Measurements from ENCODE around the gene CADPS2.

CADPS2 gene

DNA sequence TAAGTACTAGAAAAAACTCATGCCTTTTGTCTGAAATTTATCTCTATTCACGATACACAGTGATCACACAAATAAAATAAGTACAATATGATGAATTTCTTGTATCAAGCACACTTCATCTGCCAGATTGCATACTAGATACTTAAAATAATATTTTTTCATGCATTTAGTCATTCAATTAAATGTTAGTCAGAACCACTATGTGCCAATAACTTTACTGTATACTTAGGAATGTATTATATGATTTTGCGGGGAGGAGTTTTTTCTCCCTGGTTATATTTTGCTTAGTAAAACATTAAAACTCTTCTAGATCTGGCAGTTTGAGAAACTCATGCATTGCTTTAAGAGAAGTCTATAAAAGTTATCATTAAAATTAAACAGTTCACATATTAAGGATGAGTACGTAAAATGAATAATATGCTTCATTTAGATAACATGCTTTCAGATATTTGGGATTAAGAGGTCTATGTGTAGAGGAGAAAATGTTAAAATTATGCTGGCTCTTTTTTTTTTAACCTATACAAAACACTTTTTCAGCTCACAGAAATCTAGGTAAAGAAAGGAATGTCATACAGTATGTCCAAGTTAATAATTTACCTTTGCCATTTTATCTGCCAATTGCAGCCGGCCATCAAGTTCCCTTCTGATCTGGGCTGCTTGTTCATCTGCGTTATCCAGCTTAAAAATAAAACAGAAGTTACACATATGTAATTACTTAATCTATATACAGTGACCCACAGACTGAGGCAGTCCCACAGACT is 257.4 kb downstream of the CADPS2 start:
- H3K9me3 ChIP-seq (ENCODE audit: severe bottlenecking): no peaks in the 10 kb centered on the region
- H3K36me3 ChIP-seq: no peaks in the 10 kb centered on the region
- DNase-seq: no peak
- no peaks in the 10 kb centered on the region for H3K27me3 ChIP-seq (ENCODE audit: insufficient read depth, low read depth, severe bottlenecking)
- no peak overlapping the region for H3K27ac ChIP-seq
- TF ChIP-seq, protein P1, sequence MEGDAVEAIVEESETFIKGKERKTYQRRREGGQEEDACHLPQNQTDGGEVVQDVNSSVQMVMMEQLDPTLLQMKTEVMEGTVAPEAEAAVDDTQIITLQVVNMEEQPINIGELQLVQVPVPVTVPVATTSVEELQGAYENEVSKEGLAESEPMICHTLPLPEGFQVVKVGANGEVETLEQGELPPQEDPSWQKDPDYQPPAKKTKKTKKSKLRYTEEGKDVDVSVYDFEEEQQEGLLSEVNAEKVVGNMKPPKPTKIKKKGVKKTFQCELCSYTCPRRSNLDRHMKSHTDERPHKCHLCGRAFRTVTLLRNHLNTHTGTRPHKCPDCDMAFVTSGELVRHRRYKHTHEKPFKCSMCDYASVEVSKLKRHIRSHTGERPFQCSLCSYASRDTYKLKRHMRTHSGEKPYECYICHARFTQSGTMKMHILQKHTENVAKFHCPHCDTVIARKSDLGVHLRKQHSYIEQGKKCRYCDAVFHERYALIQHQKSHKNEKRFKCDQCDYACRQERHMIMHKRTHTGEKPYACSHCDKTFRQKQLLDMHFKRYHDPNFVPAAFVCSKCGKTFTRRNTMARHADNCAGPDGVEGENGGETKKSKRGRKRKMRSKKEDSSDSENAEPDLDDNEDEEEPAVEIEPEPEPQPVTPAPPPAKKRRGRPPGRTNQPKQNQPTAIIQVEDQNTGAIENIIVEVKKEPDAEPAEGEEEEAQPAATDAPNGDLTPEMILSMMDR (IDR thresholded peaks at IDR 0.05; ENCODE audit: low read depth, low read length): no peak
- no peak overlapping the region for H3K4me3 ChIP-seq (ENCODE audit: low read depth, low read length)

- DNase-seq: no peak
- Histone ChIP-seq H3K36me3 (no peaks in the 10 kb centered on the region), H3K4me3 (ENCODE audit: low read depth, low read length) (no peak overlapping the region), H3K27ac (no peak overlapping the region), H3K9me3 (ENCODE audit: severe bottlenecking) (no peaks in the 10 kb centered on the region), H3K27me3 (ENCODE audit: insufficient read depth, low read depth, severe bottlenecking) (no peaks in the 10 kb centered on the region)
- TF ChIP-seq, protein P1 (IDR thresholded peaks at IDR 0.05; ENCODE audit: low read depth, low read length): no peak
Observed at GRCh38 chr7:122626785-122627184, 259.5 kb downstream of the CADPS2 start.

DNA sequence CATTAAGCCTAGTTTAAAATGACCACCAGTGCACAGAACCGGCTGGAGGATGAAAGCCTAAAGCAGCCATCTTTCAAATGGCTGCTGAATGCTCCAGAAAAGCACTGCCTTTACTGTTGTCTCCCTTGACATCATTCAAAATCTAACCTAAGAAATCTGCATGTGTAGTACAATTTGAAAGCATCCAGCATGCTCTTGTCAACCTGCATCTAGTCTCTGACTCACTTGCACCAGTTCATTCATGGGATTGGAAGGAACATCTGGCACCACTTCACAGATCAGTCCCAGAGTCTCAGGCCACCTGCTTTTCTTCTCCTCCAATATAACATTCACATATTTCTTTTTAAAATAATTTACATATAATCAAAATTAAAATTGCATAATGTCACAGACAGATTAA is 263.6 kb downstream of the CADPS2 start:
- DNase-seq: no peak

GRCh38 chr7:122619664-122620063 is 266.6 kb downstream of the CADPS2 start:
- Histone ChIP-seq H3K27me3 (ENCODE audit: insufficient read depth, low read depth, severe bottlenecking) (no peaks in the 10 kb centered on the region), H3K36me3 (no peaks in the 10 kb centered on the region), H3K27ac (no peak overlapping the region), H3K4me3 (ENCODE audit: low read depth, low read length) (no peak overlapping the region), H3K9me3 (ENCODE audit: severe bottlenecking) (no peaks in the 10 kb centered on the region)
- no peak for DNase-seq
- TF ChIP-seq, protein P1 (IDR thresholded peaks at IDR 0.05; ENCODE audit: low read depth, low read length): no peak

More for the DNA sequence above, 263.6 kb downstream of the CADPS2 start:
- H3K36me3 ChIP-seq: no peaks in the 10 kb centered on the region
- H3K9me3 ChIP-seq (ENCODE audit: severe bottlenecking): no peaks in the 10 kb centered on the region
- H3K27me3 ChIP-seq (ENCODE audit: insufficient read depth, low read depth, severe bottlenecking): no peaks in the 10 kb centered on the region
- TF ChIP-seq, protein P1 (IDR thresholded peaks at IDR 0.05; ENCODE audit: low read depth, low read length): no peak
- no peak overlapping the region for H3K27ac ChIP-seq
- H3K4me3 ChIP-seq (ENCODE audit: low read depth, low read length): no peak overlapping the region

DNA sequence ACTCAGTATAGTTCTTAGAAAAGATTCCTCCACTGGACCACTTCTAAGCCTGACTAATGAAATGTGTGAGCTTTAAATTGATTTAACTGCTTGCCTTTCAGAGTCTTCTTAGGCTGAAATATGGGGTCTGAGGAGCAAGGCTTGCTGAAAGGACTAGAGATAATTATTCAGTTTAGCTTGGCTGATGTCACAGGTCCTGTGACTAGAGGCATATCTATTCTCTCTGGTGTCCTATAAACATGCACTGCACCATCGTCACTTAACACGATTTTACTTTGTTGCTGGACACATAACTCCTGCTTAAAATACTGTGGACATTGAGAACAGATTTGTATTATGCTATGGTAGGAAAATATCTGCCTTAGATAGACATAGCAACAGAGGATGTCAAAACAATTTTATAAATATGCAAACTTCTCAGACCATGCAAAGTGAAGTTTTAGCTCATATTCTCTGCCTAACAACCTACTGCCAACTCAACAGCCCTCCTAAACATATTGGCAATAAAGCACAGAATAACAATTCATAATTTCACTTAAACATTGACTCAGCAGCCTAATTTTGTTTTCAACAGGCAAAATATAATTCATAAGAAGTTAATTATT is 267.6 kb downstream of the CADPS2 start:
- H3K27me3 ChIP-seq (ENCODE audit: insufficient read depth, low read depth, severe bottlenecking): no peaks in the 10 kb centered on the region
- no peak for DNase-seq
- no peaks in the 10 kb centered on the region for H3K36me3 ChIP-seq
- H3K27ac ChIP-seq: no peak overlapping the region
- no peak overlapping the region for H3K4me3 ChIP-seq (ENCODE audit: low read depth, low read length)
- TF ChIP-seq, protein P1 (IDR thresholded peaks at IDR 0.05; ENCODE audit: low read depth, low read length): no peak
- no peaks in the 10 kb centered on the region for H3K9me3 ChIP-seq (ENCODE audit: severe bottlenecking)
